Choroid plexus epithelial cell (primary cell): ENCODE measurements around the gene PRKRA.
A peak's percentile ranks its signal among the peaks of the same experiment; 100 is the strongest.
"Not testable (repeated sequence)": the region's sequence is repeated elsewhere in the genome, so short reads cannot be mapped to it uniquely, and the experiment has no call there.

Experiments
- DNase-seq: peaks from one replicate; pipeline ENCODE4 v3.0.0-alpha.2; 2010; ENCODE audit warnings: low read depth
- H3K4me3 ChIP-seq: 2 replicates; pipeline ENCODE4 v1.5.1; 2011; ENCODE audit warnings: low read depth, mild to moderate bottlenecking, control low read depth, low read length, moderate library complexity
- CTCF ChIP-seq: conservative IDR thresholded peaks from 2 replicates; pipeline ENCODE4 v1.5.1; 2011; ENCODE audit warnings: low read depth, mild to moderate bottlenecking, control low read depth, inconsistent platforms, low read length, moderate library complexity

Gene PRKRA

GRCh38 chr2:178414266-178415247 lies 36.4 kb downstream of the PRKRA start:
- DNase-seq: peak; percentile 98
- TF ChIP-seq CTCF: peak; percentile 97
- peak overlapping the region; percentile 73 for H3K4me3 ChIP-seq

DNA sequence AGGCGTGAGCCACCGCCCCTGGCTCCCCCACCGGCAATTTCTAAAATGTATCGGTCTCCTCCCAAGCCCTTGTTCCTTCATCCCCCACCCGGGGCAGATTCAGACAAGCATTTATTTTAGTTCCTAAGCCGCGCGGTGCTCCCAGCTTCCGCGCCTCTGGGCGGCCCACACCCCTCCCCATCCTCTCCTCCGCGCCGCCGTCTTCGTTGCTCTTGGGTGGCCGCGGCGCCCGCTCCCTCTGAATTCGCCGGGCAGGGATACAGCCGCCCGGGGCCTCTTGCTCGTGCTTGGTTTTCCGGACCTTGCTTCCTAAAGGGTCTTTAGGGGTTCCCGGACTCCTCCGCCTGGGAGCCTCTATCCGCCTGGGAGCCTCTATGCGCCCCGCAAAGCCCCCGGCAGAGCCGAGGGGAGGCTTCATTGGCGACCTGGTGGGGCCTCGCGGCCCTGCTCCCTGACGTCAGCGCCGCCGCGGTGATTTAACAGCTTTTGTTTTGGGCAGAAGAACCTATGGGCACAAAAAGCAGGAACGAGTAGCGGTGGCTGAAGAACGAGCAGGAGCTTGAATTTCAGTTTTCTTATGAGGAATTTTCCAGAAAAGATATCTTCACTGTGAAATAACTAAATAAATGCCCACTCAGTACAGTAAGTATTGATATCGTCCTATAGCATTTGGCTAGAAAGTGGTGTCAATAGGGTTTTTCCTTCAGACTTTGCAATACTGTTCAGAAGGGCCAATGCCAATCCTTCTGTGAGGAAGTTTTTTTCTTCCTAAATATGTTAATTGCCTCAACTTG lies 37.3 kb downstream of the PRKRA start:
- H3K4me3 ChIP-seq: peak overlapping the region; percentile 73
- no peak for TF ChIP-seq CTCF

DNA sequence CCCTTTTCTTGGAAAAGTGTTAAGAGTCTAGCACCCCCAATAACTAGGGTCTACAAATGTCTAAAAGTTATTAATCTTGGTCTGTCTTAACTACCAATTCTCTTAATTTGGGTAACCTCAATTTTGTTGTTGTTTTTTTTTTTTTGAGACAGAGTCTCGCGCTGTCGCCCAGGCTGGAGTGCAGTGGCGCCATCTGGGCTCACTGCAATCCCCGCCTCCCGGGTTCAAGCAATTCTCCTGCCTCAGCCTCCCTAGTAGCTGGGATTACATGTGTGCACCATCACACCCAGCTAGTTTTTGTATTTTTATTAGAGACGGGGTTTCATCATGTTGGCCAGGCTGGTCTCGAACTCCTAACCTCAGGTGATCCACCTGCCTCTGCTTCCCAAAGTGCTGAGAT lies 38.5 kb downstream of the PRKRA start:
- not testable (repeated sequence) for H3K4me3 ChIP-seq, DNase-seq

More for the DNA sequence above, 37.3 kb downstream of the PRKRA start:
- DNase-seq: peak; percentile 74

DNA sequence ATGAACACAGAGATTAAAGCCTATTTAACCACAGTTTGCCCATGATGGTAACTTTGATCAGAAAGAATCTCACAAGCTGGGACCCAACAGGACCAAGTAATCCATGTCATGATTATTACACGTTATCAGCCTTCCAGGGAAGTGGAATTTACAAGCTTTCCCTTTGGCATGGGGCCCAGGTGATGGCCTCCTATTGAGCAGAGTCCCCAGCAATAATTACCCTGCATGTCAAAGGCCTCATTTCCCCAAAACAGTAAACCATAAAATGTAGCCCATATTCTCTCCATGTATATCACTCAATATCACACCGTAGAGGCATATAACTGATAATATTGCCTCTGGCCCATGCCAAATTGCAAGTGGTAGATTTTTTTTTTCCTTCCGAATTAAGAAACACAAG lies 38.9 kb downstream of the PRKRA start:
- TF ChIP-seq CTCF: no peak
- H3K4me3 ChIP-seq: no peak overlapping the region
- DNase-seq: no peak

- no peak for TF ChIP-seq CTCF
- H3K4me3 ChIP-seq: no peak overlapping the region
- DNase-seq: no peak
Measured at GRCh38 chr2:178409261-178409660, 41.7 kb downstream of the PRKRA start.

- H3K4me3 ChIP-seq: no peak overlapping the region
- DNase-seq: peak; percentile 78
- no peak for TF ChIP-seq CTCF
Measured at GRCh38 chr2:178404368-178404767, 46.6 kb downstream of the PRKRA start.

DNA sequence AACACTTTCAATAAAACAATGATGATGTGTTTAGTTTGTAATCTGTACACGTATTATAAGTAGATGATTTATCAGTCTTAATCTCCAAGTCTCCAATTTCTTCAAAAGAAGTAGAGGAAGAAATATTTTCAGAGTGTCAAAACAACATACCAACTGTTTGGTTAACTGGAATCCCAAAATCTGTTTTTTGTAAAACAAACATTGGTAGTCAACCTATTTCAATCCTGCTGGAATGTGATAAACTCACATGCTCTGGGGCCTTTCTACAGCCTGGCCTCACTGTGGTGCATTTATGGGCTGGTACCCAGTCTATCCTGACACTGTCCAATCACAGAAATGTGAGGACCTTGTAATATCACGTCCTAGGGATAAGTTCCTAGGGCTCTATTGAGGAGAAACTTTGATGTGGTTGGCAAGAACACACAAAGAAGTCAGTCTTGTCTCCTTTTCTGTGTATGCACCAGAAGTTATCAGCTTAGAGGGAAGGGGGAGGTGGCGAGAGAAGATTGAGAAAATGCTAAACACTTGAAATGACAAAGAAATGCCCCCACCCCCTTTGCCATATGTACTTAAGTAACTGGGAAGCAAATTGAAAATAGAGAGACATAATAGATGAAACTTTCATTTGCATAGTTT lies 47.2 kb downstream of the PRKRA start:
- no peak for TF ChIP-seq CTCF
- H3K4me3 ChIP-seq: no peak overlapping the region
- no peak for DNase-seq
